H1 (cell line): Measurements from ENCODE around the gene SERPINA6. TPM values are rescaled to one million over a fixed set of nuclear protein-coding genes. Genes with fewer than 3 reads are reported as not detected.
A peak's percentile ranks its signal among the peaks of the same experiment; 100 is the strongest.

ENCODE experiments used
- CTCF ChIA-PET: fragments of 300-600 bp; sonication (Branson Sonifier 250); formaldehyde crosslinking; loops from one replicate; lab custom pipeline; 2021; ENCODE audit not compliant: partially characterized antibody; lab: Charles Lee
- POLR2A ChIA-PET: fragments of 300-600 bp; sonication (Branson Sonifier 250); formaldehyde crosslinking; loops from one replicate; lab custom pipeline; 2021; ENCODE audit warnings: inconsistent platforms; ENCODE audit not compliant: partially characterized antibody; lab: Charles Lee
- DNase-seq, 2 experiments: peaks; one replicate each; pipeline versions ENCODE4 v3.0.0 to v3.0.0-alpha.2; 2010 to 2022; ENCODE audit warnings: low spot score in 2 of 2, low read depth in 1 of 2, mixed read lengths in 1 of 2
- FAIRE-seq: peaks from 2 replicates; lab custom pipeline; 2011; peaks lifted over from hg19 to GRCh38; lab: Jason Lieb, UNC
- H2AFZ ChIP-seq: 2 replicates; pipeline ENCODE4 v1.8.1; 2012; ENCODE audit warnings: low read length, inconsistent platforms
- H2AK5ac ChIP-seq: 2 replicates; pipeline ENCODE4 v1.6.1; 2013; ENCODE audit warnings: low read depth, low read length
- H2BK120ac ChIP-seq: replicated peaks from 2 replicates; pipeline ENCODE3; 2013; ENCODE audit warnings: low read depth, low read length, inconsistent platforms
- H2BK12ac ChIP-seq: 2 replicates; pipeline ENCODE4 v1.6.1; 2013; ENCODE audit warnings: low read depth, low read length
- H2BK15ac ChIP-seq: 2 replicates; pipeline ENCODE4 v1.6.1; 2013; ENCODE audit warnings: low read length
- H2BK20ac ChIP-seq: 2 replicates; pipeline ENCODE4 v1.6.1; 2013; ENCODE audit warnings: low read length
- H2BK5ac ChIP-seq: 2 replicates; pipeline ENCODE4 v1.6.1; 2013; ENCODE audit warnings: low read depth, low read length
- H3K14ac ChIP-seq: 2 replicates; pipeline ENCODE4 v1.6.1; 2013; ENCODE audit warnings: inconsistent platforms; ENCODE audit not compliant: insufficient read length
- H3K18ac ChIP-seq: 2 replicates; pipeline ENCODE4 v1.6.1; 2013; ENCODE audit warnings: low read length; ENCODE audit errors: extremely low read depth
- H3K23ac ChIP-seq: 2 replicates; pipeline ENCODE4 v1.6.1; 2013; ENCODE audit warnings: inconsistent platforms; ENCODE audit not compliant: insufficient read length
- H3K23me2 ChIP-seq: 2 replicates; pipeline ENCODE4 v1.6.1; 2013; ENCODE audit warnings: low read depth, low read length
- H3K27ac ChIP-seq: 2 replicates; pipeline ENCODE4 v1.6.1; 2011; ENCODE audit warnings: low read depth, low read length, inconsistent platforms
- H3K27me3 ChIP-seq, 4 experiments: replicated peaks in 1 of 4; 1 replicate in 1 of 4; 2 replicates in 3 of 4; pipeline versions ENCODE4 v1.6.1 to v1.8.1; 2011 to 2013; ENCODE audit warnings: low read length in 3 of 4, mild to moderate bottlenecking in 3 of 4, inconsistent platforms in 2 of 4, mixed read lengths in 2 of 4, moderate library complexity in 1 of 4; ENCODE audit not compliant: control insufficient read depth in 3 of 4, insufficient read depth in 3 of 4; ENCODE audit errors: extremely low read depth in 1 of 4
- H3K36me3 ChIP-seq, 4 experiments: 2 replicates each; pipeline versions ENCODE4 v1.6.1 to v1.8.1; 2011 to 2013; ENCODE audit warnings: mild to moderate bottlenecking in 4 of 4, low read length in 3 of 4, moderate library complexity in 2 of 4, control low read depth in 1 of 4, inconsistent platforms in 1 of 4; ENCODE audit not compliant: insufficient read depth in 4 of 4, control insufficient read depth in 2 of 4
- H3K4ac ChIP-seq: replicated peaks from 2 replicates; pipeline ENCODE3; 2013; ENCODE audit warnings: low read length, low read depth, mixed read lengths, inconsistent platforms; ENCODE audit not compliant: insufficient read length
- H3K4me1 ChIP-seq, 4 experiments: replicated peaks in 1 of 4; 1 replicate in 1 of 4; 2 replicates in 3 of 4; pipeline versions ENCODE4 v1.6.1 to v1.8.1; 2011 to 2013; ENCODE audit warnings: low read length in 3 of 4, inconsistent platforms in 2 of 4, mixed read lengths in 1 of 4; ENCODE audit not compliant: insufficient read depth in 4 of 4, control insufficient read depth in 3 of 4
- H3K4me2 ChIP-seq, 2 experiments: 2 replicates each; pipeline versions ENCODE4 v1.6.1 to v1.8.1; 2011 to 2013; ENCODE audit warnings: low read depth in 2 of 2, low read length in 2 of 2, control low read depth in 1 of 2, inconsistent platforms in 1 of 2, mild to moderate bottlenecking in 1 of 2; ENCODE audit not compliant: insufficient read depth in 1 of 2
- H3K4me3 ChIP-seq, 4 experiments: fragments of 200-600, 300-600 bp in 1 of 4; sonication (generic), shearing (Covaris generic), sonication (Bioruptor Twin) in 1 of 4; 2 replicates each; pipeline versions ENCODE4 v1.5.1 to v1.8.1; 2011 to 2016; ENCODE audit warnings: low read length in 4 of 4, low read depth in 3 of 4, control low read depth in 2 of 4, inconsistent platforms in 2 of 4, mild to moderate bottlenecking in 2 of 4, mixed read lengths in 1 of 4, moderate library complexity in 1 of 4; ENCODE audit not compliant: insufficient read depth in 2 of 4; ENCODE audit errors: extremely low read depth in 1 of 4
- H3K56ac ChIP-seq: replicated peaks from 2 replicates; pipeline ENCODE3; 2013; ENCODE audit warnings: low read depth, mild to moderate bottlenecking, mixed read lengths, low read length, inconsistent platforms; ENCODE audit not compliant: insufficient read length
- H3K79me1 ChIP-seq: 2 replicates; pipeline ENCODE4 v1.6.1; 2013; ENCODE audit warnings: low read depth, low read length, control low read depth
- H3K79me2 ChIP-seq, 2 experiments: 2 replicates each; pipeline versions ENCODE4 v1.6.1 to v1.8.1; 2012 to 2013; ENCODE audit warnings: low read length in 2 of 2, mild to moderate bottlenecking in 2 of 2, inconsistent platforms in 1 of 2; ENCODE audit not compliant: insufficient read depth in 2 of 2, control insufficient read depth in 1 of 2
- H3K9ac ChIP-seq, 4 experiments: replicated peaks in 1 of 4; 1 replicate in 1 of 4; 2 replicates in 3 of 4; pipeline versions ENCODE4 v1.6.1 to v1.8.1; 2011 to 2013; ENCODE audit warnings: low read depth in 3 of 4, low read length in 3 of 4, control low read depth in 2 of 4, mild to moderate bottlenecking in 2 of 4, moderate library complexity in 2 of 4, inconsistent platforms in 1 of 4; ENCODE audit errors: extremely low read depth in 1 of 4
- H3K9me3 ChIP-seq, 2 experiments: 2 replicates each; pipeline versions ENCODE4 v1.6.1 to v1.8.1; 2012 to 2013; ENCODE audit warnings: mild to moderate bottlenecking in 2 of 2, moderate library complexity in 2 of 2, control low read depth in 1 of 2, inconsistent platforms in 1 of 2, low read depth in 1 of 2, low read length in 1 of 2, mixed read lengths in 1 of 2; ENCODE audit not compliant: insufficient read depth in 2 of 2
- H4K20me1 ChIP-seq, 2 experiments: replicated peaks in 1 of 2; 2 replicates each; pipeline versions ENCODE3 to v1.8.1; 2011 to 2013; ENCODE audit warnings: inconsistent platforms in 2 of 2, low read length in 2 of 2, mild to moderate bottlenecking in 1 of 2; ENCODE audit not compliant: insufficient read depth in 2 of 2, control insufficient read depth in 1 of 2
- H4K5ac ChIP-seq: 2 replicates; pipeline ENCODE4 v1.6.1; 2013; ENCODE audit warnings: low read length, low read depth, mixed read lengths, inconsistent platforms; ENCODE audit not compliant: insufficient read length
- H4K8ac ChIP-seq: 2 replicates; pipeline ENCODE4 v1.8.0; 2013; ENCODE audit warnings: mild to moderate bottlenecking, moderate library complexity, low read length, inconsistent platforms; ENCODE audit not compliant: insufficient read depth; ENCODE audit errors: extremely low read depth
- H4K91ac ChIP-seq: replicated peaks from 2 replicates; pipeline ENCODE3; 2013; ENCODE audit warnings: low read length, mixed read lengths, inconsistent platforms; ENCODE audit not compliant: insufficient read length
- CEBPB ChIP-seq: IDR thresholded peaks from 2 replicates; pipeline ENCODE4 v1.6.1; 2012; ENCODE audit warnings: low read depth, low read length
- CTBP2 ChIP-seq: IDR thresholded peaks from 2 replicates; pipeline ENCODE4 v1.7.0; 2011; ENCODE audit warnings: borderline replicate concordance, mild to moderate bottlenecking, moderate library complexity, mixed read lengths, low read length; ENCODE audit not compliant: insufficient read depth, insufficient read length
- FOSL1 ChIP-seq: IDR thresholded peaks from 2 replicates; pipeline ENCODE4 v1.6.1; 2011; ENCODE audit warnings: mild to moderate bottlenecking, low read depth, low read length, moderate library complexity; ENCODE audit not compliant: insufficient read depth
- PHF8 ChIP-seq: fragments of 200-600 bp; sonication (generic); conservative IDR thresholded peaks from 2 replicates; pipeline ENCODE4 v1.7.1; 2012; ENCODE audit warnings: low read depth, mild to moderate bottlenecking, inconsistent platforms, low read length, moderate library complexity
- WGBS, 2 experiments: shearing (Covaris generic) in 1 of 2; methylation state at CpG; one replicate each; pipeline versions ENCODE4 v1.1.6 to v1.1.7; 2013 to 2015; ENCODE audit warnings: low lambda C conversion rate in 2 of 2, mixed read lengths in 2 of 2, inconsistent platforms in 1 of 2, low coverage in 1 of 2, missing lambda C conversion rate in 1 of 2; ENCODE audit not compliant: insufficient replicate concordance in 2 of 2, insufficient coverage in 1 of 2, insufficient read length in 1 of 2; ENCODE audit errors: extremely low coverage in 1 of 2, missing lambda C conversion rate in 1 of 2; 5-methylcytosine and 5-hydroxymethylcytosine counted together
- polyA plus RNA-seq, 7 experiments: library from polyadenylated mRNA; depleted of rRNA in 3 of 7; stranded (reverse) in 5 of 7; unstranded in 2 of 7; fragments of >200 nt in 5 of 7; fragments of 200-250 nt in 2 of 7; gene quantifications; 1 replicate in 5 of 7; 2 replicates in 1 of 7; 4 replicates in 1 of 7; pipeline versions ENCODE4 v1.2.1 to v1.2.3, GENCODE V29; 2011 to 2013; ENCODE audit warnings: missing spikeins in 2 of 7, mixed read lengths in 2 of 7
- total RNA-seq: library from RNA; stranded (reverse); fragmentation: NEBNext Ultra II Directional; extraction: Animal tissue kit (Norgen Biotek cat#: 25700); gene quantifications from 2 replicates; pipeline ENCODE4 v1.2.1, GENCODE V29; 2021

SERPINA6 gene
- total and polyA plus RNA-seq, 2 of the 8 experiments (the other 6 are each of a cell fraction or from before 2014, with no cell fraction given) = not detected

DNA sequence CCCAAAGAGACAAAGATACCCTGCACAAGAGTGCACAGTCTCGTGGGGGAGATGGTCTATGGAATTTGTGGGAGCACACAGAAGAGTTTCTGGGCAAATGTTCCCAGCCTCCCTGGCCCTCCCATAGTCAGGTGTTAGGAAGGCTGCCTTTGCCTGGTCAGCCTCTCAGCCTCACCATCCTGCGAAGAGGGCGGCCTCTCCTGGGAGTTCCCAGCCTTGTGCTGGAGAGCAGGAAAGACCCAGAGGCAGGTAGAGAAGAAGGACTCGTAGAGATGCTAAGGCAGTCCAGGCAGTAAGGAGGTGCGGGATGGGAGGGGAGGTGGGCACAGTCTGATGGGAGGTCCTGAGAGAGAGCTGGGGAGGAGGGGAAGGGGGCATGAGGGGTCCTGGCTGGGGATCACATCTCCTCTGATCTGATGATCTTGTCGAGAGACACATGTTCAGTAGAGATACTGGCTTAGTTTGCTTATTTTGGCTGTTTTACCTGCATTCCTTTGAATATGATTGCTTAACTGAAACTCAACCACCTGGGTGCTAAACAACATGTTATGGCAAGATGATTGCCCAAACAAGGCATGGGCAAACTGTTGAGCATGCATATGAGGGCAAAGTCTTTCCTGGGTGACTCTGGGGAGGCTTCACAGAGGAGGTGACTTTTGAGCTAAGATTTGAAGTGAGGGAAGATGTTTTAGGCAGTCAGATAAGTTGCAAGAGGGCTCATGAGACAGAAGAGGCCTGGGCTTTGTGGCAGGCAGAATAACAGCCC, 10.5 kb downstream of the SERPINA6 start:
- Histone ChIP-seq H3K36me3 (no peaks in the 10 kb centered on the region), H2BK20ac (no peak overlapping the region), H2BK15ac (no peak overlapping the region), H3K79me1 (no peaks in the 10 kb centered on the region), H2BK5ac (no peak overlapping the region), H2AK5ac (no peak overlapping the region), H3K23me2 (no peaks in the 10 kb centered on the region), H3K23ac (no peak overlapping the region), H3K9ac (no peak overlapping the region), H3K56ac (no peak overlapping the region), H3K4ac (no peak overlapping the region), H3K4me2 (no peak overlapping the region), H3K4me3 (no peak overlapping the region), H2BK12ac (no peak overlapping the region), H3K27ac (no peak overlapping the region), H4K91ac (no peak overlapping the region), H3K4me1 (no peaks in the 10 kb centered on the region), H4K8ac (no peak overlapping the region), H3K18ac (no peak overlapping the region), H3K9me3 (peaks cover 3 to 8% of the 10 kb centered on the region in 2 experiments; a peak in 2 of 4 replicates), H3K14ac (no peak overlapping the region), H4K20me1 (no peaks in the 10 kb centered on the region), H4K5ac (no peak overlapping the region), H2AFZ (no peak overlapping the region), H3K27me3 (no peaks in the 10 kb centered on the region), H2BK120ac (no peak overlapping the region), H3K79me2 (no peaks in the 10 kb centered on the region)
- no peak for FAIRE-seq
- POLR2A ChIA-PET = no interaction called here
- CTCF ChIA-PET = interaction anchor here (1.7 kb wide), 1 partner anchor 11 kb away, joined by 4 read pairs; the partner anchor contains the start of gene SERPINA6
- 83% methylated on average over 6 of the region's 6 CpGs; no CpG with 5 or more reads in 1 of the 2 experiments for WGBS, 2 experiments
- DNase-seq = peak in 1 of 2 experiments; percentile 28
- TF ChIP-seq PHF8 (no peak), CEBPB (no peak), CTBP2 (no peak), FOSL1 (no peak)
